ENCODE data around the gene DPYSL5. TPM values are rescaled to one million over a fixed set of nuclear protein-coding genes. Genes with fewer than 3 reads are reported as not detected.

The DPYSL5 gene
- polyA plus RNA-seq, 1 donor from 2014 or later: 111 TPM

- H3F3A ChIP-seq (ENCODE audit: insufficient read depth, low read length, poor library complexity, severe bottlenecking): no peaks in the 10 kb centered on the region
- H3K27ac ChIP-seq (ENCODE audit: low read length): no peak overlapping the region
- no peak for TF ChIP-seq REST (IDR thresholded peaks at IDR 0.05; ENCODE audit: borderline replicate concordance)
- no peak for TF ChIP-seq EP300 (conservative IDR thresholded peaks at IDR 0.05; ENCODE audit: poor library complexity, severe bottlenecking)
- TF ChIP-seq RAD21 (conservative IDR thresholded peaks at IDR 0.05): no peak
- TF ChIP-seq TAF1 (IDR thresholded peaks at IDR 0.05; ENCODE audit: low read depth): no peak
- no peak for TF ChIP-seq POLR2AphosphoS5 (IDR thresholded peaks at IDR 0.05)
- TF ChIP-seq EZH2 (IDR thresholded peaks at IDR 0.05; ENCODE audit: borderline replicate concordance, insufficient read depth, low read length, poor library complexity, severe bottlenecking): no peak
- H3K4me2 ChIP-seq (ENCODE audit: low read length): no peak overlapping the region
- H3K9me3 ChIP-seq (ENCODE audit: low read length): no peaks in the 10 kb centered on the region
- no peaks in the 10 kb centered on the region for H4K20me1 ChIP-seq (ENCODE audit: insufficient read depth)
- H2AFZ ChIP-seq (ENCODE audit: low read depth, low read length): no peak overlapping the region
- H3K9me2 ChIP-seq (ENCODE audit: insufficient read depth, low read length): no peaks in the 10 kb centered on the region
- H3K36me3 ChIP-seq (ENCODE audit: insufficient read depth, low read length): no peaks in the 10 kb centered on the region
- no peaks in the 10 kb centered on the region for H3K27me3 ChIP-seq (ENCODE audit: insufficient read depth, low read depth, low read length)
- no peak overlapping the region for H3K4me3 ChIP-seq (ENCODE audit: low read length)
- H3K9ac ChIP-seq (ENCODE audit: low read length): no peak overlapping the region
- no peaks in the 10 kb centered on the region for H3K79me2 ChIP-seq (replicated peaks; ENCODE audit: insufficient read depth, low read length)
Measured at GRCh38 chr2:26809876-26810577, 37.9 kb upstream of the DPYSL5 start.

- no peaks in the 10 kb centered on the region for H3K36me3 ChIP-seq (ENCODE audit: insufficient read depth, low read length)
- H3F3A ChIP-seq (ENCODE audit: insufficient read depth, low read length, poor library complexity, severe bottlenecking): no peaks in the 10 kb centered on the region
- H3K9ac ChIP-seq (ENCODE audit: low read length): no peak overlapping the region
- H3K9me2 ChIP-seq (ENCODE audit: insufficient read depth, low read length): no peaks in the 10 kb centered on the region
- H4K20me1 ChIP-seq (ENCODE audit: insufficient read depth): no peaks in the 10 kb centered on the region
- H2AFZ ChIP-seq (ENCODE audit: low read depth, low read length): no peak overlapping the region
- H3K27ac ChIP-seq (ENCODE audit: low read length): no peak overlapping the region
- TF ChIP-seq RAD21 (conservative IDR thresholded peaks at IDR 0.05) (no peak), TAF1 (IDR thresholded peaks at IDR 0.05; ENCODE audit: low read depth) (no peak), REST (IDR thresholded peaks at IDR 0.05; ENCODE audit: borderline replicate concordance) (no peak), EP300 (conservative IDR thresholded peaks at IDR 0.05; ENCODE audit: poor library complexity, severe bottlenecking) (no peak), EZH2 (IDR thresholded peaks at IDR 0.05; ENCODE audit: borderline replicate concordance, insufficient read depth, low read length, poor library complexity, severe bottlenecking) (no peak), MXI1 (conservative IDR thresholded peaks at IDR 0.05; ENCODE audit: poor library complexity, severe bottlenecking) (no peak)
- no peaks in the 10 kb centered on the region for H3K79me2 ChIP-seq (replicated peaks; ENCODE audit: insufficient read depth, low read length)
- no peak overlapping the region for H3K4me3 ChIP-seq (ENCODE audit: low read length)
- no peaks in the 10 kb centered on the region for H3K9me3 ChIP-seq (ENCODE audit: low read length)
- H3K27me3 ChIP-seq (ENCODE audit: insufficient read depth, low read depth, low read length): no peaks in the 10 kb centered on the region
- H3K4me2 ChIP-seq (ENCODE audit: low read length): no peak overlapping the region
Measured at GRCh38 chr2:26811261-26811660, 36.7 kb upstream of the DPYSL5 start.

Data from neural cell (in vitro differentiated cells).